Hematopoietic multipotent progenitor cell treated with erythropoietin and hydrocortisone succinate and interleukin-3 and kit ligand, for 6 days (in vitro differentiated cells): Measurements from ENCODE around the gene INSYN2B.

Experiments
- DNase-seq: peaks from one replicate; pipeline ENCODE4 v3.0.0-alpha.2; 2015

INSYN2B gene

DNA sequence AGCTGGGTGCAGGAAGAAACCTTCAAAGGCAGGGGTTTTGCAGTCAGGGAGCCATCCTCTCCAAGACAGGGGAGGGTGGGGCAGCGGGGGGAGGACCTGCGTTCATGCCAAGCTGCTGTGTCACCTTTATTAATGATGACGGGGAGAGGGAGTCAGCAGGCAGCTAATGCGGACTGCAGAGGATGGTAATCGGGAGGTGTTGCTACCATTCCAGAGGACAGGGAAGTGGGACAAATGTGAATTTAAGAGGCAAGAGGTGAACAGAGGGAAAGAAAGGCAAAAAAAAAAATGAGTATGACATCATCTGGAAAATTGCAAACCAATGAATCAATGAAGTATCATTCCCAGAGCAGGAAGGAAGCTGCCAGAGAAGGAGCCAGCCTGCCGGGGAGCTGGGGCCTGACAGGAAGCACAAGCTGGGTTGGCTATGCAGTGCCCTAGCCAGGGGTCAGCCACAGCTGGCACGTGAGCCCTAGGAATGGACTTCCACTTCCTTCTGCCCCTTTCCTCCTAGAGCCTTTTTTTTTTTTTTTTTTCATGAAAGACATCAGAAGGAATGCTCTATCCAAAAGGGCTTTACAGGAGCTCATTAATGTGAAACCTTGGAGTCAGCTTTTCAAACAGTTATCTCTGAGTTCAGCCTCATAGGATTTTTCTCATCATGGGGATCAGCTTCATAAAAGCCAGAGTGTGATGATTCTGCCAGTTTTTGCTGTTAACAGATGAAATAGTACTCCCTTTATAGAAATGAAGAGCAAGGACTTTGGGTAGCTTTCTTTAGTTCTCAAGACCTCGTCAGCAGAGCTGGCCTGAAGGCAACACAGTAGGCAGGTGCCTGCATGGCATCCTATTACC, 9.2 kb downstream of the INSYN2B start:
- no peak for DNase-seq

- DNase-seq: no peak
Measured at GRCh38 chr5:169970339-169970738, 10.0 kb downstream of the INSYN2B start.

- no peak for DNase-seq
Measured at GRCh38 chr5:169964246-169964645, 16.0 kb downstream of the INSYN2B start.

DNA sequence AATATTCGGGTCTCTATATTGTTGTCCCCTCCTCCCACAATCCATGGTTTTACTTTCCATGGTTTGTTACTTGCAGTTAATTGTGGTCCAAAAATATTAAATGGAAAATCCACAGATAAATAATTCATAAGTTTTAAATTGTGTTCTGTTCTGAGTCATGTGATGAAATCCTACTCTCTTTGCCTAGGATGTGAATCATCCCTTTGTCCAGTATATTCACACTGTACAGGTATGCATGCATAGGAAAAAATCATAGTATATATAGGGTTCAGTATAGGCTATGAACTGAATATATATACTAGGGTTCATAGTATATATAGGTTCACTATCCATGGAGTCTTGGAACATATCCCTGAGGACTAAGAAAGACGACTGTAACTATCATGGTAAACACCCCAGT, 19.6 kb downstream of the INSYN2B start:
- DNase-seq: no peak

DNA sequence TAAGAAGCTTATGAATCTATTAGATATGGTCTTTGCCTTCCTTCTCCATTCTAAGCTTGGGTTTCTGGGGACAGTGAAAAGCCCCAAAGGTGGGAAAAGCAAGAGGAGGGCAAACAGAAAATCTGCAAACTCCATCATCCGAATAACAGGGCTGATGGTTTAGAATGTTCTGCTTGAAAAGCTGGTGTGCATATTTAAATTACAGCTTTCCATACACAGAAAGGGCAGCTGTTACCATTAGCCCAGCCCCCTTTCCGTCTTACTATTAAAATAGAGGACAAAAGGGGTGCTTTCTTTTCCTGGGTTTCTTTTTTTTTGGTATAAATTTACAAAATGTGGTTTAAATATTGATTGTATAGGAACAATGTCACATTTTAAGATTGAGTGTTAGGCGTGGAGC, 22.0 kb downstream of the INSYN2B start:
- no peak for DNase-seq

- no peak for DNase-seq
Measured at GRCh38 chr5:169956756-169957155, 23.5 kb downstream of the INSYN2B start.

DNA sequence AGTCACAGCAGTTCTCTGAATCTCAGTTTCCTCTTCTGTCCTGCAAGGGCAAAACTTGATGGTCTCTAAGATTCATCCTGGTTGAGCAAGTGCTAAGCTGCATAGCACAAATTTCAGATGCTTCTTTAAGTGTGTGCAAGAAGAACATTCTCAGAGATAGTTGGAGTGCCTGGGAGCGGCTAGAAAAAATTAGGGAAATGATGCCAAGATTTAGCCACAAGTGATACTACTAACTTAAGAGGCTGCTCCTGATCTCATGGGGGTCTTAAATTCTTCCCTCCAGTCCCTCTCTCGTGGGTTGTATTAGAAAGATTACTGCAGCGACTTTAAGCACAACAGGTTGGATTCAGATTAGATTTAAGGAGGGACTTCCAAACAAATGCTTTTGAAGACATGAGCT, 24.2 kb downstream of the INSYN2B start:
- no peak for DNase-seq

GRCh38 chr5:169954786-169955185, 25.5 kb downstream of the INSYN2B start:
- no peak for DNase-seq

GRCh38 chr5:169953196-169953595, 27.1 kb downstream of the INSYN2B start:
- peak; percentile 28 for DNase-seq

DNA sequence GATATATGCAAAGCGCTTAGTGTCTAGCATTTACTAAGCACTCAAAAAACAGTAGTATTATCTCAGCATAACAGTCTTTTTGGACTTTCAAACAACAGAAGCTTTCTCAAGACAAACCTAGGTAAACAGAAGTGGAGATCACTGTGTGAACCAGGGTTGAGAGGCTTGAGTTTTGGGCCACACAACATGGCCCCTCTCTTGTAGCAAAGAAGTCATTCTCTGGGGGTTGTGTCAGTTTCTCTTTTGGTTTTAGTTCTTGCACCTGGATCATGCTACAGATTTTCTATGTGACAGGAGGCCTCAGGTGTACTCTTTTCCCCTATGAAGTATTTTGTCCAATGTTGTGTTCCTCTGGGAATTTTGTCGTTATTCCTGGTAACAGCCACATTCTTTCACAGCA, 30.0 kb downstream of the INSYN2B start:
- DNase-seq: no peak

DNA sequence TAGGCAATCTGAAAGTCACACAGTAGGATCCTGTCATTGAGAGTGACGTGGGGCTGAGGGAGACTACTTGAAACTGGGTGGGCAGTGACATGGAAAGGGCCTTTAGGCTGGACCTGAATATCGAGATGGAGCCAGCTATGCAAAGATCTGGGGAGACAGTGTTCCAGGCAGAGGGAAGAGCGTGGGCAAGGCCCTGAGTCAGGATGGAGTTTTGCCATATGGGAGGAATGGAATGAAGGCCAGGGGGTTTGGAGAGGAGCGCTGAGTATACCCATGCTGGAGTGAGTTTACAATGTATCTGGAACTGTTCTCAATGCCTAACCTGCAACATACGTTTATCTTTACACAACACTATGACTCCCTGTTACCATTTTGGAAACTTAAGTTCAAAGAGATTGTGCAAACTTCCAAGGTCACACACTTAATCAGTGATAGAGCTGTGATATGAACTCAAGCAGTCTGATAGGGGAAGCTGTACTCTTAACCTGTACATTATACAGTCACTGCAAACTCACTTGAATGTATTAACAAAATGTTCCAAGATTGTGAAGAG, 33.5 kb downstream of the INSYN2B start:
- DNase-seq: no peak

GRCh38 chr5:169945831-169946261, 34.4 kb downstream of the INSYN2B start:
- no peak for DNase-seq

DNA sequence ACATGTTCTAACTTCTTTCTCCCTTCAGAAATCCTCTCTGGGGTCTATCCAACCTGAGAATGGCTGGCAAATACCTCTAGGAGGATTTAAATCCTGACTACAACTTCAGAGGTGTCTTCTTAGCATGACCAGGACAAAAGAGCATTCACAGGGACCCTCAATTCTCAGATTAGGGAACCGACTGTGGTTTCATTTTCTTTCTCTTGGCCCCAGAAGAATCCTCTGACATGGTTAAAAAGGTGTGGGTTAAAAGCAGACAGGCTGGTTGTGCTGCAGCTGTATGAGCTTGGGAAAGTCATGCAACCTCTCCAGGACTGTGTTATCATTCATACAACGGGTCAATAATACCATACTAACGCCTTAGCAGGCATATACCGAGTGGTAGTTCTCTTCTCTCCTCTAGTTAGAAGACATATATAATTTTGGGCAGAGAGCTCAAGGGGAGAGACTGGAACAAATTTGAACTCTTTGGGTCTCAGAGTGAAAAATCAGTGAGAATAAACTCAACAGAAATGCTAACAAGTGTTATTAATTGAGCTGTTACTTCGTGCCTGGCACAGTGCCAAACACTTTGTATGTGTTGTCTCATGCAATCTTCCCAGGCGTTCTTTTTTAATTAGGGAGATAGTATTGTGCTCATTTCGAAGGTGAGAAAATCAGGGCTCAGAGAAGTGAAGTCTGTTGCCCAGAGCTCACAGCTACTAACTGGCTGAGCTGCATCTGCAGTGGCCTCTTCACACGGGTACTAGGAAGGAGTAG, 35.2 kb downstream of the INSYN2B start:
- DNase-seq: peak; percentile 20

GRCh38 chr5:169944115-169944514, 36.2 kb downstream of the INSYN2B start:
- no peak for DNase-seq

- no peak for DNase-seq
Measured at GRCh38 chr5:169943026-169943425, 37.3 kb downstream of the INSYN2B start.

GRCh38 chr5:169942181-169942580, 38.1 kb downstream of the INSYN2B start:
- no peak for DNase-seq

DNA sequence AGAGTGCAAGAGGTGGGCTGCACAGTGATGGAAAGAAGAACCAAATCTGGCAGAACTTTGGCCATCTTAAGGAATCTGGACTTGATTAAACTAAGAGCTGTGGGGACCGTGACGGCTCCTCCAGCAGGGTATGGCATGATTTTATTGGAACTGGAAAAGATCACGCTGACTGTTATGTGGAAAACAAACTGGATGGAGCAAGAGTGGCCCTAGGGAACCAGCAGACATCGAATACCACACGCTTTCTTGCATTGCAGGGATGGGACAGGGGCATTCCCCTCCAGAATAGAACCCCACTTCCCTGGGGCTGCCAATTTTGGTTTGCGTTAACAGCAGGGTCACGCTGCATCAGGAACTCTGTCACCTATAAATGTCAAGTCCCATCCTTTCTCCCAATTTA, 38.8 kb downstream of the INSYN2B start:
- DNase-seq: no peak

- no peak for DNase-seq
Measured at GRCh38 chr5:169939731-169940130, 40.6 kb downstream of the INSYN2B start.

GRCh38 chr5:169938439-169938838, 41.9 kb downstream of the INSYN2B start:
- DNase-seq: no peak

- DNase-seq: no peak
Measured at GRCh38 chr5:169935762-169936161, 44.5 kb downstream of the INSYN2B start.

DNA sequence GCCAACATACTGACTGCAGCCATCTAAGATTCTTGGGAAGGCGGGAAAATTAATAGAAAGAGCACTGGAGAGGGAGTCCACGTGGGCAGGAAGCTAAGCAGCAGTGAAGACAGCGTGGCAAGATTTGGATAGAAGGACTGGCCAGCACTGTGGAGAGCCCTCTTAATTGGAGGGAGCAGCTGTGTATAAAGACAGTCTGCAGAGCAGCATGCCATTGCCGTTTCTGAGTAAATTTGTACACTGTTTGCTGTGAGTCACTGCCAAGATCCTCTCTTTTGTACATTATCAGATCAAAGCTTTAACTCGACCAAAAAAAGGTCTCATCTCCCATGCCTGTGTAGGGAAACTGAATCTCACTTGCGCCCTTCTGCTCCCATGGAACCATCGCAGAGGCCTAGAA, 45.3 kb downstream of the INSYN2B start:
- no peak for DNase-seq

GRCh38 chr5:169933616-169934015, 46.7 kb downstream of the INSYN2B start:
- no peak for DNase-seq

GRCh38 chr5:169933127-169933526, 47.2 kb downstream of the INSYN2B start:
- no peak for DNase-seq

DNA sequence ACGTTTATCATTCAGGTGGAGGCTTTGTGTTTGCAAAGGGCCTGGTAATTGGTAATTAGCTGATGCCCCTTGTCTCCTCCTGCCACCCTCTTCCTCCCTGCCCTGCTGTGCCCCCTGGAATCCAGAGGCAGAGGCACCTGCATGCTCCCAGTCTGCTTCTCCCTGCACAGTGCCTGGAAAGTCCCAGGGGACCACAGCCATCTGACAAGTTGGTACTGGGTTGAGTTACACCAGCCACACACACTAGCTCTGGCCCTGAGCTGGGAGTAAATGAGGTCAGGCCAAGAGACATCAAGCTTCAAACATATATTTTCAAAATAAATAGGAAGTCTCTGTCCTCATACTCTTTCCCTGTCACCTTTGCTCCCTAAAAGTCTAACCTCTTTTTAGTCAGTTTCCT, 56.3 kb downstream of the INSYN2B start:
- no peak for DNase-seq
